ENCODE measurements around the gene TRIM59. TPM values are rescaled to one million over a fixed set of nuclear protein-coding genes. Genes with fewer than 3 reads are reported as not detected.
"Not testable (repeated sequence)": the region's sequence is repeated elsewhere in the genome, so short reads cannot be mapped to it uniquely, and the experiment has no call there.

Gene TRIM59
- total and polyA plus RNA-seq, 8 donors = 0.53 to 3.3 (median 1.5) TPM

- no peak overlapping the region for H3K27ac ChIP-seq
- no peaks in the 10 kb centered on the region for H3K36me3 ChIP-seq
- H3K4me3 ChIP-seq = no peak overlapping the region
- ATAC-seq (no peak), DNase-seq (no peak), FAIRE-seq (no peak)
- intact Hi-C loops (cut with DNase I) = no loop called here
- H3K4me1 ChIP-seq = no peaks in the 10 kb centered on the region
- TF ChIP-seq, protein P1, sequence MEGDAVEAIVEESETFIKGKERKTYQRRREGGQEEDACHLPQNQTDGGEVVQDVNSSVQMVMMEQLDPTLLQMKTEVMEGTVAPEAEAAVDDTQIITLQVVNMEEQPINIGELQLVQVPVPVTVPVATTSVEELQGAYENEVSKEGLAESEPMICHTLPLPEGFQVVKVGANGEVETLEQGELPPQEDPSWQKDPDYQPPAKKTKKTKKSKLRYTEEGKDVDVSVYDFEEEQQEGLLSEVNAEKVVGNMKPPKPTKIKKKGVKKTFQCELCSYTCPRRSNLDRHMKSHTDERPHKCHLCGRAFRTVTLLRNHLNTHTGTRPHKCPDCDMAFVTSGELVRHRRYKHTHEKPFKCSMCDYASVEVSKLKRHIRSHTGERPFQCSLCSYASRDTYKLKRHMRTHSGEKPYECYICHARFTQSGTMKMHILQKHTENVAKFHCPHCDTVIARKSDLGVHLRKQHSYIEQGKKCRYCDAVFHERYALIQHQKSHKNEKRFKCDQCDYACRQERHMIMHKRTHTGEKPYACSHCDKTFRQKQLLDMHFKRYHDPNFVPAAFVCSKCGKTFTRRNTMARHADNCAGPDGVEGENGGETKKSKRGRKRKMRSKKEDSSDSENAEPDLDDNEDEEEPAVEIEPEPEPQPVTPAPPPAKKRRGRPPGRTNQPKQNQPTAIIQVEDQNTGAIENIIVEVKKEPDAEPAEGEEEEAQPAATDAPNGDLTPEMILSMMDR (IDR thresholded peaks at IDR 0.05) = no peak
- H3K9me3 ChIP-seq = no peaks in the 10 kb centered on the region
- WGBS, 2 donors = 66 to 81% methylated on average over 3 of the region's 3 CpGs
- no peaks in the 10 kb centered on the region for H3K27me3 ChIP-seq
Observed at GRCh38 chr3:160460033-160460432, 10.4 kb upstream of the TRIM59 start.

DNA sequence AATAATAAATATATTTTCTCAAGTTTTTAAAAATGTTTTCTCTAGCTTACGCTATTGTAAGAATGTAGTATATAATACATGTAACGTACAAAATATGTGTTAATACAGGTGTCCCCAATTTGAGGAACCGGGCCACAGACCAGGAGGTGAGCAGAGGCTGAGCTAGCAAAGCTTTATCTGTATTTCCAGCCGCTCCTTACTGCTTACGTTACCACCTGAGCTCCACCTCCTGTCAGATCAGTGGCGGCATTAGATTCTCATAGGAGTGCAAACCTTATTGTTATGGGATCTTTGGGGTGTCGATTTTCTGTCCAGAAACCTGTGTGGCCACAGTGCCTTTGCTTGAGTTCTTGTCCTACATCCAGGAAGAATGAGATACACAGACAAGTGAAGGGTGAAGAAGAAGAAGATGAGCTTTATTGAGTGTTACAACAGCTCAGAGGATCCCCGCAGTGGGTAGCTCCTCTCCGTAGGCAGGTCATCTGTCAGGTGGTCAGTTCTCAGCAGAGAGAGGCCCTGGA lies 9.9 kb upstream of the TRIM59 start:
- ATAC-seq = no peak
- 78 to 79% methylated on average over 9 of the region's 9 CpGs for WGBS, 2 donors

DNA sequence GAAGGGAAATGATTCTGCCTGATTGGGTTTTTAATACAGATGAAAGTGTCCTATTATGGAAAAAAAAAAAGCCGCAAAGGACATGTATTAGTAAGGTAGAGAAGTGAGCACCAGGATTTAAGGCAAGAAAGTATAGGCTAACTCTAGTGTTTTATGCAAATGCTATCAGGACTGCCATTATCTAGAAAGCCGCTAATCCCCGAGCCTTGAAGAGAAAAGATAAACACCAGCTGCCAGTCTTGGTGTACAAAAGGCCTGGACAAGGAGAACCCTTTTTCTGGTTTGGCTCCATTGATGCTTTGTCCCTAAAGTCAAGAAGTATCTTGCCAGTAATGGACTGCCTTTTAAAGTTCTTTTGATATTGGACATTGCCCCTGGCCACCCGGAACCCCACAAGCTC lies 8.6 kb upstream of the TRIM59 start:
- TF ChIP-seq, protein P1 (IDR thresholded peaks at IDR 0.05) = no peak
- Histone ChIP-seq H3K4me1 (no peaks in the 10 kb centered on the region), H3K27me3 (no peaks in the 10 kb centered on the region), H3K36me3 (no peaks in the 10 kb centered on the region), H3K9me3 (no peaks in the 10 kb centered on the region), H3K27ac (no peak overlapping the region), H3K4me3 (no peak overlapping the region)
- FAIRE-seq (no peak), DNase-seq (no peak), ATAC-seq (no peak)
- 61 to 70% methylated on average over 4 of the region's 4 CpGs for WGBS, 2 donors
- intact Hi-C loops (cut with DNase I) = no loop called here

More for the DNA sequence above, 9.9 kb upstream of the TRIM59 start:
- FAIRE-seq (no peak), DNase-seq (no peak)
- H3K27ac ChIP-seq = no peak overlapping the region
- H3K36me3 ChIP-seq = no peaks in the 10 kb centered on the region
- no peak overlapping the region for H3K4me3 ChIP-seq
- H3K4me1 ChIP-seq = no peaks in the 10 kb centered on the region
- H3K9me3 ChIP-seq = no peaks in the 10 kb centered on the region
- intact Hi-C loops (cut with DNase I) = no loop called here
- TF ChIP-seq, protein P1 (IDR thresholded peaks at IDR 0.05) = no peak
- H3K27me3 ChIP-seq = no peaks in the 10 kb centered on the region

DNA sequence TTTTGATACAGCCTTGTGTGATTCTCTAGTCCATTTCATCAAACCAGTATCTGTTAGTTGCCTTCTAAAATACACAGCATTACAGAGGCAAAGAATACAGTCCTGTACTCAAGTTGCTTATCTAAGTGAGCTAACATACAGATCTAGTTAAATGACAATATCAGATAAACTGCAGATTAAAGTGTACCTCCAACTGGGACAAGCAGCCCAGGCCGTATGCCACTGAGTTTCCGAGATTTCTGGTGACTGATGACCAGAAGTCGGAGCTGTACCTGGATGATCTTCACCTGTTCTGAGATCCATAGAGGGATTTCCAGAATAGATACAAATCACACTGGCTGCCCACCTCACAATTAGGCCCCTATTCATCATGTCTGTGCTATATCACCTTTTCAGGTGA lies 6.3 kb upstream of the TRIM59 start:
- DNase-seq (no peak), ATAC-seq (no peak), FAIRE-seq (no peak)
- no peak overlapping the region for H3K27ac ChIP-seq
- H3K9me3 ChIP-seq = no peaks in the 10 kb centered on the region
- H3K27me3 ChIP-seq = no peaks in the 10 kb centered on the region
- TF ChIP-seq, protein P1 (IDR thresholded peaks at IDR 0.05) = no peak
- 75 to 77% methylated on average over 3 of the region's 3 CpGs for WGBS, 2 donors
- no peak overlapping the region for H3K4me3 ChIP-seq
- H3K4me1 ChIP-seq = no peaks in the 10 kb centered on the region
- intact Hi-C loops (cut with DNase I) = no loop called here
- H3K36me3 ChIP-seq = no peaks in the 10 kb centered on the region

DNA sequence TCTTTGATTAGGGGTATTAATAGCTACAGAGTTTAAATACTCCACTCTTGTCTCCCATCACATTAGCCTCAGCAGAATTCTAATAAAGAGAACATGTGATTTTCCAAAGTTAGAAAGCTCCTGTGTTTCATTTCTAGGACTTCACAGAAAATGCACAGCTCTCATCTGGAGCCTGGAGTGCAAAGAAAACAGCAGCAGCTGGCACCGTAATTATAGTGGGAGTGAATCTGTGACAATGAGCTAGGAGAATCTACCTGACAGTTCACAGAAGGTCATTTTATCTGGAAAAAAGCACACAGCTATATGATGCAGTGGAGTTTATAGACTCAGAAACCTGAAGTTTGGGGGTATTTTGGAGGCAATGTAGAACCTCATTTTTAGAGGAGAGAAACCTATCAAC lies 5.4 kb upstream of the TRIM59 start:
- H3K27me3 ChIP-seq = no peaks in the 10 kb centered on the region
- no peak overlapping the region for H3K4me3 ChIP-seq
- no peak for FAIRE-seq
- H3K27ac ChIP-seq = no peak overlapping the region
- 66 to 68% methylated on average over 1 of the region's 1 CpG for WGBS, 2 donors
- intact Hi-C loops (cut with DNase I) = no loop called here
- no peaks in the 10 kb centered on the region for H3K9me3 ChIP-seq
- no peaks in the 10 kb centered on the region for H3K36me3 ChIP-seq
- DNase-seq = no peak
- peak in 2 of 4 donors; percentile 47 to 60 for ATAC-seq
- TF ChIP-seq, protein P1 (IDR thresholded peaks at IDR 0.05) = no peak
- H3K4me1 ChIP-seq = no peaks in the 10 kb centered on the region

GRCh38 chr3:160452251-160452650 lies 2.7 kb upstream of the TRIM59 start:
- H3K27ac ChIP-seq; DNase-seq; H3K9me3 ChIP-seq; FAIRE-seq; H3K4me1 ChIP-seq; H3K4me3 ChIP-seq; intact Hi-C loops (cut with DNase I); H3K27me3 ChIP-seq; ATAC-seq; H3K36me3 ChIP-seq: not testable (repeated sequence)
- WGBS, 2 donors = 92 to 95% methylated on average over 18 to 19 of the region's 19 CpGs
